ENCODE data around the gene CRY2.

CRY2 gene

GRCh38 chr11:45924036-45924915 is 77.0 kb downstream of the CRY2 start:
- DNase-seq (ENCODE audit: low read depth) = no peak
- TF ChIP-seq CTCF (conservative IDR thresholded peaks at IDR 0.05; ENCODE audit: control insufficient read depth, insufficient read depth, low read depth, low read length) = no peak
- H3K4me3 ChIP-seq (ENCODE audit: control insufficient read depth, low read depth, low read length) = no peak overlapping the region

- no peak overlapping the region for H3K4me3 ChIP-seq (ENCODE audit: control insufficient read depth, low read depth, low read length)
- TF ChIP-seq CTCF (conservative IDR thresholded peaks at IDR 0.05; ENCODE audit: control insufficient read depth, insufficient read depth, low read depth, low read length) = no peak
- no peak for DNase-seq (ENCODE audit: low read depth)
These were observed 77.7 kb downstream of the CRY2 start for GRCh38 chr11:45924927-45925326.

GRCh38 chr11:45925550-45925949 is 78.3 kb downstream of the CRY2 start:
- no peak overlapping the region for H3K4me3 ChIP-seq (ENCODE audit: control insufficient read depth, low read depth, low read length)
- DNase-seq (ENCODE audit: low read depth) = no peak
- TF ChIP-seq CTCF (conservative IDR thresholded peaks at IDR 0.05; ENCODE audit: control insufficient read depth, insufficient read depth, low read depth, low read length) = no peak

- no peak for DNase-seq (ENCODE audit: low read depth)
- TF ChIP-seq CTCF (conservative IDR thresholded peaks at IDR 0.05; ENCODE audit: control insufficient read depth, insufficient read depth, low read depth, low read length) = no peak
- no peak overlapping the region for H3K4me3 ChIP-seq (ENCODE audit: control insufficient read depth, low read depth, low read length)
These were observed 78.7 kb downstream of the CRY2 start for GRCh38 chr11:45926001-45926401.

- DNase-seq (ENCODE audit: low read depth) = no peak
- H3K4me3 ChIP-seq (ENCODE audit: control insufficient read depth, low read depth, low read length) = no peak overlapping the region
- TF ChIP-seq CTCF (conservative IDR thresholded peaks at IDR 0.05; ENCODE audit: control insufficient read depth, insufficient read depth, low read depth, low read length) = no peak
These were observed 79.5 kb downstream of the CRY2 start for GRCh38 chr11:45926536-45927331.

- no peak for TF ChIP-seq CTCF (conservative IDR thresholded peaks at IDR 0.05; ENCODE audit: control insufficient read depth, insufficient read depth, low read depth, low read length)
- H3K4me3 ChIP-seq (ENCODE audit: control insufficient read depth, low read depth, low read length) = no peak overlapping the region
- DNase-seq (ENCODE audit: low read depth) = no peak
These were observed 80.0 kb downstream of the CRY2 start for GRCh38 chr11:45927332-45927683.

Measured in fibroblast of mammary gland (primary cell).